T-helper 2 cell (primary cell): ENCODE measurements around the gene PARVG.
"Not testable (repeated sequence)": the region's sequence is repeated elsewhere in the genome, so short reads cannot be mapped to it uniquely, and the experiment has no call there.

ENCODE experiments used
- DNase-seq, 5 experiments: peaks; one replicate each; pipeline versions ENCODE4 v3.0.0 to v3.0.0-alpha.2; 2012 to 2022

The PARVG gene

DNA sequence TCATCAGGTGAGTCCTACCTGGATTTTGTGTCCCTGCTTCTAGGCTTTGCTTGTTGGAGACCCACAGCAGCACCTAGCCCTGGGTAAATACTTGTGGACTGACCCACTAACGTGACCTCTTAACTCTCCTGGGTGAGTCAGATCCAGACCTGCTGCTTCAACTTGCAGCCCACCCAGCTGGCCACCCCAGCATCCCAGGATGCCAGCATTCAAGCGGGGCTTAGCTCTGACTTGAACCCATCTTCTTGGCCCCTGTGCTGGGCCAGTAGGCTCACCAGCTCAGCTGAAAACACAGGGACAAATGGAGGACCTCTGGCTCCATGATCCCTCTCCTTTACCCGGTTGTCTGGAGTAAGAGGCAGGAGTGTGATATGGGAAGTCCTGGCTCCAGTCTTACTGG lies 33.5 kb downstream of the PARVG start:
- no peak for DNase-seq

DNA sequence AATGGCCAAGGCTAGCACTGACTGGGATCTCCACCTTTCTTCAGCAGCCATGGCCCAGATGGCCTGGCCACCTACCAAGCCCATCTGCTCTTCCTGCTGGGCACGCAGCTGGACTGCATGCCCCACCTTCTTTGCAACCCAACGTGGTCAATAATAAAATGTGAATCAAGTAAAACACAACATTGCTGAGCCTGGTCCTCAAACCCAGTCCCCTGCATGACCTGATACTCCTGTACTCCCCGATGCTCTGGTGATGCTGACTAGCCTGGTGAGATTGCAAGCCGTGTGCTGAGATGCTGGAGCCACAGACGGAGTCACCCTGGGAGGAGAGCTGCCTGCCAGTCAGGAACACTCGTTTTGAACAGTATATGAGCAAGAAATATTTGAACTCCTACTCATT lies 34.0 kb downstream of the PARVG start:
- no peak for DNase-seq

DNA sequence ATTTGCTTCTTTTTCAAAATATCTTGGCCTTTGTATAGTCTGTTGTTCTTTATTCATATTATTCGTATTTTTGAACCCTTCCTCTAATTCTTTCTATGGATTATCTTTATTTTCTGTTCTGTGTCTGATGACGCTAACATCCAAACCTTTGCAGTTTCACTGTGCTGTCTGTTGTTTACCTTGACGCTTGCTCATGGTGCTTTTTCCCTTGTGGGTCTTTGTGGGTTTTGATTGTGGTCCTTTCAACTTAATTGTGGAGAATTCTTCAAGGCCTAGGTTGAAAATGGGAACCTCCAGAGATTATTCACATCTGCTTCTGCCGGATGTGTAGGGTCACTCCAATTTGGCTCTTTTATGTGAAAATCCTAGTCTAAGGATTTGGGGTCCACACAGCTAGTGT lies 34.6 kb downstream of the PARVG start:
- no peak for DNase-seq

DNA sequence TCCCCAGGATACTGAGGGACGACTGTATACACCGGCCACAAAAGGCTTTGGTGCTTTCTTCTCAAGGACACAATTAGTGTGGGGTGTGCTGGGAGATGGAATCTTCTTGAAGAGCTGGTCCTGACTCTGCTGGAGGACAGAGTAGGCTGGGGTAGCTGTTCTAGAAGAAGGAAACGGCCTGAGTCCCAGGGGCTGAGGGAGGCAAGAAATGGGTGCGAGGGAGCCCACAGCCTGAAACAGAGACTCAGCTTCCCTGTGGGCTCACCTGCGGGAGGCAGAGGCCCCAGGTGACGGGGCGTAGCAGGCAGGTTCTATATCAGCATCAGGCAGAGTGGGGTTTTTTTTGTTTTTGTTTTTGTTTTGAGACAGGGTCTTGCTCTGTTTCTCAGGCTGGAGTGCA lies 36.6 kb downstream of the PARVG start:
- no peak for DNase-seq

DNA sequence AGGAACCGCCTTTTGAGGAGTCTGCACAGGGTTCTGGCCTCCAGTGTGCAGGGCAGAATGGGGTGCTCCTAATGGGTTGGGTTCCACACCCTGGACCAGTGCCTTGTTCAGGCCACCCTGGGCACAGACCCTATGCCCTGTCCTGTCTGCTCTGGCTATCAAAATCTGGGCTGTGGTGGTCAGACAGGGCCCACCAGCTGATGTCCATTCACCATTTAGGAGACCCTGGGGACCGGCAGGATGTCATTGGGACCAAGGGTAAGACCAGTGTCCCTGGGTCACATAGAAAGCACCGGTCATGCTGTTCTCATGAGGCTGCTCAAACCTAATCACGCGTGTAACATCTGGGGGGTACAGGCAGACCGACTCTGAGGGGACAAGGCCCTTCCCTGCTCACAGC lies 37.3 kb downstream of the PARVG start:
- no peak for DNase-seq

DNA sequence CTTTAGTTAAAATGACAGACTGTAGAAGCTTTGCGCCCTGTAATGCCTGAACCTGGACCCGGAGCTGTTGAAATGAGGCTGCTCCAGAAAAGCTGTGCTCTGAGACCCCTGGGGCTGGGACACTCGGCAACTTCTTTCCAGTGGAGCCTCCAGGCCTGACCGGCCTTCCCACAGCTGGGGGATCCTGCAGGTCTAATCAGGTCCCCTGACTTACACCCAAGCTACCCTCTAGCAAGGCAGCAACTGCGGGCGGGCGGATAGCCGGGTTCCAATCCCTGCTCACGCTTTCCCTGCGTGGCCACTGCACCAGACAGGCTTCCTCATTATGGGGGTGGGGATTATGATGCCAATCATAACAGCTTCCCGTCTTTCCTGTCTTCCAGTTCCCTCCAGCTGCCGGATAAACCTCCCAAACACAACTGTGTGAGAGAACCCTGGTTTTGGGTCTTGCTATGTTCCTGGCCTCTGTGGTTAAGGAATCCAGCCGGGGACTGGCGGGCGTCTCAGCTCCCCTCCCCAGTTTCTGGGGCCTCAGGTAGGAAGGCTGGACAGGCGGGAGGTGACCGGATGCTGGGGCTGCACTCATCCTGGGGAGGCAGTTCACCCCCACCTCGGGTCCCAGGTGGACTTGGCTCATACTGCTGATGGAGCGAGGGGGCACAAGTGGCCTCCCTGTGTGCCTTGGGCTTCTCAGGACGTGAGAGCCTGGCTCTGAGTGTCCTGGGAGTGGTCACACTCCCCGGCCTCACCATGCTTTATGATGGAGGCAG lies 38.6 kb downstream of the PARVG start:
- no peak for DNase-seq

DNA sequence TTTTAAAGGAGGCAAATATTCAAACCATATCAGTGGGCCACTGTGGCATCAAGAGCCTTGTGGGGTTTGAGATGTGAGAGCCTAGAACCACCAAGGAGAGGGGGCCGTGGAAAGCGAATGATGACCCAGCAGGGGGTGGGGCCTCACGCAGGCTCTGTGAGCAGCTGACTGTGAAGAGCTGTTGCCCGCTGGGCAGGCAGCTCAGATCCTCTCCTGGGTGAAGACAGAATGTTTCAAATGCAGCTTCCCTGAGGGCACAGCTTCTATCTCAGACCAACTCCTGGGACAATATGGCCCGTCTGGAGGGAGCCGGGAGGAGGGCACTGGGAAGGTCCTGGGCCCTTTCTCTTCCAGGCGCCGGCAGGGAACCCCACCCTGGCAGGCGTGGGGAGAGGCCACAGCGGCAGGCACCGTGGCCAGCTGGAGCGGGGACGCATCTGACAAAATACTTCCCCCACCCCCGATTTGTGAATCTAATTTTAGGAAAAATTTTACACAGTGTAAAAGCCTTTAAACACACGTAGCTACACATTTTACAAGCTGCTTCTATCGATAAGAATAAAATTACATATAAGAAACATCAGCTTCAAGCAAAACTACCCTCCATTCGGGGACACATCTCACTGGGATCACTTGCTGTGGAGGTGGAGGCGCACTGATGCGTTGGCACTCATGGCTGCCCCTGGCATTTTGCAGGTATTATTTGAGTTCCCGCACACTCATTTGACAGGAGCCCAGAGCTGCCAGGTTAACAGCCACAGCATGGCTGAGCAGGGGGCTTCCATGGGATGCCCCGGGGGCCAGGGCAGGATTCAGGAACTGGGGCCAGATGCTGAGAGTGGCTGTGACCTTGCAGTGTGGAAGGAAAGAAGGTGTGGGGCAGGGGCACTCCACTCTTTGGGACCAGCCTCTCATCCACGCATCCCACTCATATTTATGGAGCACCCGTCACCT lies 40.3 kb downstream of the PARVG start:
- no peak for DNase-seq

DNA sequence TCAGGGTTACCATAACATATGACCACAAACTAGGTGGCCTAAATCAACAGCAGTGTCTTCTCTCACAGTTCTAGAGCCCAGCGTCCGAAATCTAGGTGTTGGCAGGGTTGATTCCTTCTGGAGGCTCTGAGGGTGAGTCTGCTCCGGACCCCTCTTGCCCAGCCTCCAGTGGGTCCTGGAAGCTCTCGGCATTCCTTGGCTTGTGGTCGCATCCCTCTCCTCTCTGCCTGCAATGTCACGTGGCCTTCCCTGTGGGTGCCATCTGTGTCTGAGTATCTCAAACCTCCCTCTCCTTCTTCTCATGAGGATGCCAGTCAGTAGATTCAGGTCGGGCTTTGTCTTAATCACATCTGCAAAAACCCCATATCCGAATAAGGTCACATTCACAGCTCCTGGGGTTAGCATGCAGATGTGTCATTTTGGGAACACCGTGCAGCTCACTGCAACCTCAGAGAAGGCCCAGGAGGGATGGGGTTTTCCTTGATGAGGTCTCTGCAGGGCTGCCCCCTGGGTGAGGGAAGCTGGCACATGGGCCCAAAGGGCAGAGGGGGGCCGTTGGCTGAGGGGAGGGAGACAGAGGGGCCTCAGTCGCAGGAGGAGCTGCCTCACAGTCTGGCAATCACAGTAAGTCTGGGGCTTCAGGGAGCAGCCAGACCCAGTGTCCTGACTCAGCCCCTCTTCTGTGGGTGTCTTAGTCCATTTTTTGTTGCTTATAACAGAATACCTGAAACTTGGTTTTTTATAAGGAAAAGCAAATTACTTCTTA lies 41.2 kb downstream of the PARVG start:
- DNase-seq: no peak

DNA sequence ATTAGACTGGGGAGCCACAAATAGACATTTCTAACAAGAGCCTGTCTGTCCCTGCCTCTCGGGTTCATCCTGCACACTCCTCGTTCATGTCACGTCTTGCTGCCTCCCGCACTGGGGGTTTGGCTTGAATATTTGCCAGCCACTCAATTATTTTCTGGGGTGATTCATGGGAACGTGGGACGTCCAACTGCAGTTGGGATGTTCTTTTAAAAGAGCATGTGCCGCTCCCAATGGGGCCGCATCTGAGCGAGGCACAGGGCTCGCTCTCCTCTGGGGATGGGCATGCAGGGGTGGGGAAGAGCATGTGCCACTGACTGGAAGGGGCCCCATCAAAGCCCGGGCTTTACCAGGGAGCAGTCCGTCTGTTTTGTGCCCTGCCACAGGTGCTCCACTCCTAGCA lies 43.4 kb downstream of the PARVG start:
- no peak for DNase-seq

DNA sequence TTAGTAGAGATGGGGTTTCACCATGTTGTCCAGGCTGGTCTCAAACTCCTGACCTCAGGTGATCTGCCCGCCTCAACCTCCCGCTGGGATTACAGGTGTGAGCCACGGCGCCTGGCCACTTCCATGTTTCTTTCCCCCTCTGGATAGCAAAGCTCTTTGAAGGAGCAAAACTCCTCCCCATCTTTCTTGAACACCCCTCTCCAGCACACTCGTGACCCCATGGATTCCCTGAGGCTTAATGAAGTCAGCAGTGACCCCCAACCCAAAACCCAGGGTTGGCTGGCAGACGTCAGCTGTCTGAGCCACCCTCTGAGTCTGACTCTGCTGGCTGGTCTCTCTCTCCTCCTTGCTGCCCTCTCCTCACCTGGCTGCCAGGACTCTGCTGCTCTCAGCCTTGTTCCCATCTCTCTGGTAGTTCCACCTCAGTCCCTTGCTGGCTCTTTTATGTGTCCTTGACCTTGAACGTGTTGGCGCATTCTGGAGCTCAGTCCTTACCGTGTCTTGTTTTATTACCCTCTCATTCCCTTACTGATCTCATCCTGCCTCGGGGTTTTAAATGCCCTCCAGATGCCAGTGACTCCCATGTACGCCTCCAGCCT lies 44.5 kb downstream of the PARVG start:
- no peak for DNase-seq

DNA sequence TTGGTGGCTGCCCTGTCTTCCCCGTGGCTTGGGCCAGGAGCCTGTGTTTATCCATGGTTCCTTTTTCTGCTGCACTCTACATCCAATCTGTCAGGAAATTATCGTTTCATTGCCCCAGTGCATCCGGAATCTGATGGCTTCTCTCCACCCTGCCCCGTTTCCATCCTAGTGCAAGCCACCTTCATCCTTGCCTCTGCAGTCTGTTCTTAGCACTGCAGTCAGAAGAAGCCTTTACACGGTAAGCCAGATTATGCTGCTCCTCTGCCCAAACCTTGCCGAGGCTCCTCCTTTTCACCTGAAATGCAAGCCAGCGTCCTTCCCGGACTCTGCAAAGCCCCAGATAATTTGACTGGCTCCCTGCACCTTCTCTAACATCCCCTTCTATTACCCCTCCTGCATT lies 45.1 kb downstream of the PARVG start:
- no peak for DNase-seq

DNA sequence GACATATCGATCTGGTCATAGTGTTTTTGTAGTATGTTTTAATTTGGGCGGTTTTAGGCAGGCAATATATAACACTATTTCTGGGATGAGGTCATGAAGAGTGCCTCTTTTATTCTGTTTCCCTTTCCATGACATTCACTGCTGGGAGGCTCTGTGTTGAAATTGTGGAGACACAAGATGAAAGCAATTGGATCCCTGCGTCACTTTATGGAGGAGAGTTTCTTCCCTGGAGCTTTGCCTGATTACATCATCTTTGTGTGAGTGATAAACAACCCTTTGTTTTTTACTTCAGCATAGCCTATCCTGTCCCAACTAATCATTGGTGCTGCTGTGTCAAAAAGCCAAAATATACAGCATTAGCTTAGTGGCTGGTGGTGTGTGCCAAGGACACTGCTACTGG lies 48.6 kb downstream of the PARVG start:
- DNase-seq: no peak

DNA sequence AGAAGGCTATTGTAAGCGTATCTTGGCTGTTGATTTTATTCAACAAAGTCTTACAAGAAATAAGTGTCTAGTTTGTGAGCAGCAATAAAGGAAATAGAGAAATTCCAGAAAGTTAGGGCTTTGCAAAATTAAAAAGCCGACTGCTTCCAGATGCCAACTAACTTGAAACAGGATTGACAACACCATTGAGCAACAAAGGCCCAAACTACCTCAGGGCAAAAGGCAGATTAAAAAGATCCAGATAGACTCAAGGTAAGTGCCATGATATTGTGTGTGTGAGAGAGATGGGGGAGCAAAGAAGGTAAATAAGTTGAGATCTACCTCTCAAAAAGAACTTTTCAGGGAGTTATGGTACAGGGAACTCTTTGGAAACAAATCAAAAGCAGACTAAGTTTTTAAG lies 49.1 kb downstream of the PARVG start:
- DNase-seq: no peak

DNA sequence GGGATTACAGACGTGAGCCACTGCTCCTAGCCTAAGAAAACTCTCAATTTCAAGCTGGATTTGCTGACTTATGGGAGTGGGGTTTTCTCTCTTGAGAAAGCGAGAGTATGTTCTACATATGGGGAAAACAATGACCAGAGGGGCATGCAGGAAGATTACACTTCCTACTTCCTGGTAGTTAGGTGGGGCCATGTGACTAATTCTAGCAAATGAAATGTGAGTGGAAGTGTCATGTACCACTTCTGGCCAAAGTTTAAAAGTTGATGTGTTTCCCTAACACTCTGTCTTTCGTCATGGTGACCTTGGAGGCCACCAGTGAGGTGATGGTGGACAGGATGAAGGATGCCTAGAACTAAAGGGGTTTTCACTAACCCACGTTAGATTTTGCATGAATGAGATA lies 50.5 kb downstream of the PARVG start:
- DNase-seq: no peak

DNA sequence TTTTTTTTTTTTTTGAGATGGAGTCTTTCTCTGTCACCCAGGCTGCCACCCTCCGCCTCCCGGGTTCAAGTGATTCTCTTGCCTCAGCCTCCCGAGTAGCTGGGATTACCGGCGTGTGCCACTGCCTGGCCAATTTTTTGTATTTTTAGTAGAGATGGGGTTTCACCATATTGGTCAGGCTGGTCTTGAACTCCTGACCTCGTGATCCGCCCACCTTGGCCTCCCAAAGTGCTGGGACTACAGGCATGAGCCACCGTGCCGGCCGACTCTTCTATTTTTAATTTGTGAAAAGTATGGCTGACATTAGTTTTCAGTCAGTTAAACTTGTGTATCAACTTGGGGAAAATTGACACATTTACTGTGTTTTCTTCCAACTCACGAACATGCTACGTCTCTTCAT lies 53.6 kb downstream of the PARVG start:
- DNase-seq: not testable (repeated sequence)

DNA sequence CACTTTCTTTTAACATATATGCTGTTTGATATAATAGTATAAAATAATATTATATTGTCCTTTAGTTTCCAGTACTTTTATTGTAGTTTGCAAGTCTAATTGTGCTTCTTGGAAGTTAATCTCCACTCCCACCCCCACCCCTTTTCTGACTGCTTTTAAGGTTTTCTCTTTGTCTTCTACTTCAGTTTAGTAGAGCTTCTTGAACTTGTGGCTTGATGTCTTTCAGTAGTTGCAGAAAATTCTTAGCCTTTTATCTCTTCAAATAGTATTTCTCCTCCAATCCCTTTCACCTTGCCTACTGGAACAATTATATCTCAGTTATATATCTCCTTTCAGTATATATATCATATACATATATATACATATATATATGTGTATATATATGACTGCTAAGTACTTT lies 56.6 kb downstream of the PARVG start:
- no peak for DNase-seq

DNA sequence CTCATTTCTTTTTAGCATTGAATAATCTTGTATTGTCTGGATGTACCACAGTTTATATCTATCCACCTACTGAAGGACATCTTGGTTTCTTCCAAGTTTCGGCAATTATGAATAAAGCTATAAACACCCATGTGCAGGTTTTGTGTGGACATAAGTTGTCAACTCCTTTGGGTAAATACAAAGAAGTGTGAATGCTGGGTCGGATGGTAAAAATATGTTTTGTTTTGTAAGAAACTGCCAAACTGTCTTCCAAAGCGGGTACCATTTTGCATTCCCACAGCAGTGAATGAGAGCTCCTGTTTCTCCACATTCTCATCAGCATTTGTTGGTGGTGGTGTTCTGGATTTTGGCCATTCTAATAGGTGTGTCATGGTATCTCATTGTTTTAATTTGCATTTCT lies 60.4 kb downstream of the PARVG start:
- not testable (repeated sequence) for DNase-seq

DNA sequence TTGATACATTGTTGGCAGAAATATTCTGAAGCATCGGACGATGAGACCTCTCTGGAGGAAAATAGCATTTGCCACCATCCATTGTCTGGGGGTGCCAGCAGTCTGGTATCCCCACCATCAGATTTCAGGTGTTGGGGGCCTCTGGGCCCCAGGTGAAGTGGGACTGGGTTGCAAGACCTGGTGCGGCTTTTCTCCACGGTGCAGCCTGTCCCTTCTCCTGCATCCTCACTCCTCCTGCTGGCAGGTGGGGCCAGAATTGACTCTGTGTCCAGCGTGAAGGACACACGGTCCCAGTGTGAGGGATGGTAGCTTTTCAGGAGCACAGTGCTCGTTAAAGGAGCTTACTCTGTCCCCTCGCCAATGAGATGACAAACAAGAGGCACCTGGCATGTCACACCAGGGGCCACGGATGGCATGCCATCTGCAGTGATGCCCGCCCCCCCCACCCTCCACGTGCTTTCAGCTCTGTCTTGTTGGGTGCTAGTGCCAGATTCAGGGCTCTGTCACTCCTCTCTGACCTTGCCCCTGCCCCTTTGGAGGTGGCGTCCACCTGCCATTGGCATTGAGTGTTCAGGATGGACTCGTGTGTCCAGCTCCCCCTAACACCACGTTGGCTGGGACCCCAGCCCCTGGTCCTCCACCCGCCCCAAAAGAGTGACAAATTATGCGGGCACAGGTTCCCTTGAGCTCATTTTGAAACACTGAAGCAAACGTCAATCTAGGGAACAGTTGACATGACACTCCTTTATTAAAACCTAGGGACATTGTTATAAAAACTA lies 62.4 kb downstream of the PARVG start:
- DNase-seq: no peak

DNA sequence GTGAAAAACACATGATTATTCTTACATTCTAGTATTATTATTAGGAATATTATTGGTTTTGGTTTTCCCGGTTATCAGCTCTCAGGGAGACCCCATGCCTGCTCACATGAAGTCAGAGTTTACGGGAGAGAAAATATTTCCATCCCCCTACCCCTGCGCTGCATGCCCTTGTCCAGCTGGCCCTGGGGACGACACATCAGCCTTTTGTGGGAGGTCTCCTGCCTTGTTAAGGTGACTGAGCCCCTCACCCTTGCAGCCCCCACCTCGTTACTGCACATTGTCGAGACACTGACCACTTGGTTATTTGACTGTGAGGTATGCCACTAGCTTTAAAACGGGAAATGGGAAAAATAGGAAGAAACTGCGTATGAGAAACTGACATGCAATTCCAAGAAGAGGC lies 63.0 kb downstream of the PARVG start:
- DNase-seq: no peak

DNA sequence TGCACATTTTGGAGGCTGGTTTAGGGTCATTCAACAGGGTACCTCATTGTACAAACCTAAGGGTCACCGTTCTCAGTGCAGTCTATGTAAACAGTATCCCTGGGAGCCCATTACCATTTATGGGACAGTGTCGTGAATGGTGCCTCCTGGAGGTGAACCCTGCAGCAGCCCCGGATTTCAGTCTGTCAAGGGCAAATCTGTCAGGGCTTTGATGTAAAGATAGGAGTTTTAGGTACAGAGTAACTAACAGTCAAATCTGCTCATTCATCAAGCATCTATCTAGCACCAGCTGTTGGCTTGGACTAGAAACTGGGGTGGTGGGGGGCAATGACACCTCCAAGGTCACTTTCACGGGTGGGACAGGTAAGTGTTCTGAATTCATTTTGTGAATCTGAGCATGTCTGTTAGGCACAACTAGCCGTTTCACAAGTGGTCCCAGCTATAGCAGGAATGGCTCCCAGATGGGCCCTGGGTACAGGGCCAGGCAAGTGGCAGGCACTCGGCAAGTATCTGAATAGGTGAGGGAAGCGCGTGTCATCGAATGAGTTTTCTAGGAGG lies 63.6 kb downstream of the PARVG start:
- DNase-seq: no peak

DNA sequence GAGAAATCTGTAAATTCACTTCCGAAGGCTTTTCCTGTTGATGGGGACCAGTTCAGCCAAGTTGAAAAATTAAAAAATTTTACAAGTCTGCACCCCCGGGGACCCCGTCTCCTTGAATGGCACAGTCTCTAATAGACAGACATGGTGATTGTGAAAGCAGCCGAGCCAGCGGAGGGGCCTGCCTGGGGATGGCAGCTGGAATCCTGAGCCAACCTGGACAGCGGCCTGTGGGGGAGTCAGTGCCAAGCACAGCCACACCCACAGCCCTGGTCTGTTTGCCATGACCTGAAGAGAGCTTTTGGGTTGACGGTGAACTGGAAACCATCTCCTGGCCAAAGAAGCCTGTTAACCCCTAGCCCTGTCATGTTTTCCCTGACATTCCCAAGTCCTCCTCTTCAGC lies 64.7 kb downstream of the PARVG start:
- DNase-seq: no peak

DNA sequence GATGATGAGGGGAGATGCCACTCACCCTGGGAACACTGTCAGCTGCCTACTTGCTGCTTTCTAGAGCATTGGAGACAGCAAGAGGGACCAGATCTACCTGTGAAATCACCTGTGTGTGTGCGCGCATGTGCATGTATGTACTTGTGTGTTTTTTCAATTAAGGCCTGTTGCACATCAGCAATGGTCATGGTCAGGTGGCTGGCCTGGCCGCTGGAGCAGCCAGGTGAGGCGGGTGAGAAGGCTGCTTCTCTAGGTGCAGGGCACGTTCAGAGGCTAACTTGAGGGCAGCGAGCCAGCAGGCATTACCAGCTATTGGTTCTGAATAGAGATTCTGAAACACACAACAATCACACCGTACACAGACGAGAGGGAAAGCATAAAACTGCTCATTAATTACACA lies 65.1 kb downstream of the PARVG start:
- no peak for DNase-seq
